WERI-Rb-1 (cell line): ENCODE data around the gene MRGPRE.

ENCODE experiments used
- DNase-seq: peaks from one replicate; pipeline ENCODE4 v3.0.0-alpha.2; 2020
- H3K27ac ChIP-seq: fragments of 250-450 bp; sonication (Bioruptor Pico); 2 replicates; pipeline ENCODE4 v1.5.1; 2020; ENCODE audit warnings: mild to moderate bottlenecking, moderate library complexity
- H3K27me3 ChIP-seq: fragments of 250-450 bp; sonication (Bioruptor Pico); 2 replicates; pipeline ENCODE4 v1.5.1; 2021; ENCODE audit warnings: mild to moderate bottlenecking, low read depth, moderate library complexity; ENCODE audit not compliant: insufficient read depth, severe bottlenecking
- H3K36me3 ChIP-seq: fragments of 250-450 bp; sonication (Bioruptor Pico); 2 replicates; pipeline ENCODE4 v1.5.1; 2020; ENCODE audit warnings: mild to moderate bottlenecking, moderate library complexity
- H3K4me3 ChIP-seq: 2 replicates; pipeline ENCODE4 v1.5.1; 2011; ENCODE audit warnings: low read depth, mild to moderate bottlenecking, control low read depth, low read length
- H3K9me3 ChIP-seq: fragments of 250-450 bp; sonication (Bioruptor Pico); 2 replicates; pipeline ENCODE4 v1.5.1; 2021; ENCODE audit warnings: mild to moderate bottlenecking, moderate library complexity; ENCODE audit not compliant: severe bottlenecking
- TF ChIP-seq, protein P1 (sequence below): IDR thresholded peaks from 2 replicates; pipeline ENCODE4 v1.5.1; 2011; ENCODE audit warnings: low read depth, mild to moderate bottlenecking, control low read depth, inconsistent platforms, low read length

MRGPRE gene

DNA sequence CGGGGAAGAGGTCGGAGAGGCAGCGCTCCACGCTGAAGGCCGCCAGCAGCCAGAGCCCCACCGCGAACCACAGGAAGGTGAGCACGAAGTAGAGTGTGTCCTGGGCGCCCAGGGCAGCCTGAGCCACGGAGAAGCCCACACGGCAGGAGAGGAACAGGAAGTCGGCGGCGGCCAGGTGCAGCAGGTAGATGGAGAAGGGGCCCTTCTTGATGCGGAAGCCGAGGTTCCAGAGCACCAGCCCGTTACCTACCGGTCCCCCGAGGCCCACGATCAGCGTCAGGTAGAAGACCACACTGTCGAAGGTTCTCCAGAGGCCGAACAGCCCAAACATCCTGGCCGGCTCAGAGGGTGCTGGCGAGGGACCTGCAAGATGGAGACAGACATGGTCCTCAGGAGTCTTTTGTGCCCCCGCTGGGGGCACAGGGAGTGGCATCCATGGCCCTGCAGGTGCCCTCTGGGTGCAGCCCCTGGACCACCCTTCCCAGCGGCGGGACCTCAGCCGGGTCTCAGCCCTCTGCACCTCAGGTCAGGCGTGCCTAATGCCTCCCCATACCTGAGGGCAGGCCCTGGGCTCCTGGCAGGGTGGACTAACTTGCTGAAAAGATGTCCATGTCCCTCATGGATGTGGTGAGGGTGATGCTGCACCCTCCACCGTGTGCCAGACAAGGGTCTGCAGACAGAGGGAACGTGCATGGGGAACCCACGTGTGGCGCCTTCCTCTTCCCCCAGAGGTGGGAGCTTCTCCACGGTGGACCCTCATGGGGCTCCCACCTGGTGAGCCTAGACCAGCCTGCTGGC is 13.5 kb downstream of the MRGPRE start, which contains the start of gene MRGPRG:
MRGPRG (minus strand) TSS at position 331 of the 798 bp plus-strand sequence; CDS start at position 331, 0 bp downstream.
- Histone ChIP-seq H3K27ac (no peak within 1 kb of the TSS), H3K27me3 (no peaks in the 10 kb centered on the region), H3K9me3 (no peaks in the 10 kb centered on the region), H3K4me3 (no peak within 1 kb of the TSS), H3K36me3 (no peaks in the 10 kb centered on the region)
- DNase-seq: no peak
- TF ChIP-seq, protein P1, sequence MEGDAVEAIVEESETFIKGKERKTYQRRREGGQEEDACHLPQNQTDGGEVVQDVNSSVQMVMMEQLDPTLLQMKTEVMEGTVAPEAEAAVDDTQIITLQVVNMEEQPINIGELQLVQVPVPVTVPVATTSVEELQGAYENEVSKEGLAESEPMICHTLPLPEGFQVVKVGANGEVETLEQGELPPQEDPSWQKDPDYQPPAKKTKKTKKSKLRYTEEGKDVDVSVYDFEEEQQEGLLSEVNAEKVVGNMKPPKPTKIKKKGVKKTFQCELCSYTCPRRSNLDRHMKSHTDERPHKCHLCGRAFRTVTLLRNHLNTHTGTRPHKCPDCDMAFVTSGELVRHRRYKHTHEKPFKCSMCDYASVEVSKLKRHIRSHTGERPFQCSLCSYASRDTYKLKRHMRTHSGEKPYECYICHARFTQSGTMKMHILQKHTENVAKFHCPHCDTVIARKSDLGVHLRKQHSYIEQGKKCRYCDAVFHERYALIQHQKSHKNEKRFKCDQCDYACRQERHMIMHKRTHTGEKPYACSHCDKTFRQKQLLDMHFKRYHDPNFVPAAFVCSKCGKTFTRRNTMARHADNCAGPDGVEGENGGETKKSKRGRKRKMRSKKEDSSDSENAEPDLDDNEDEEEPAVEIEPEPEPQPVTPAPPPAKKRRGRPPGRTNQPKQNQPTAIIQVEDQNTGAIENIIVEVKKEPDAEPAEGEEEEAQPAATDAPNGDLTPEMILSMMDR: no peak

DNA sequence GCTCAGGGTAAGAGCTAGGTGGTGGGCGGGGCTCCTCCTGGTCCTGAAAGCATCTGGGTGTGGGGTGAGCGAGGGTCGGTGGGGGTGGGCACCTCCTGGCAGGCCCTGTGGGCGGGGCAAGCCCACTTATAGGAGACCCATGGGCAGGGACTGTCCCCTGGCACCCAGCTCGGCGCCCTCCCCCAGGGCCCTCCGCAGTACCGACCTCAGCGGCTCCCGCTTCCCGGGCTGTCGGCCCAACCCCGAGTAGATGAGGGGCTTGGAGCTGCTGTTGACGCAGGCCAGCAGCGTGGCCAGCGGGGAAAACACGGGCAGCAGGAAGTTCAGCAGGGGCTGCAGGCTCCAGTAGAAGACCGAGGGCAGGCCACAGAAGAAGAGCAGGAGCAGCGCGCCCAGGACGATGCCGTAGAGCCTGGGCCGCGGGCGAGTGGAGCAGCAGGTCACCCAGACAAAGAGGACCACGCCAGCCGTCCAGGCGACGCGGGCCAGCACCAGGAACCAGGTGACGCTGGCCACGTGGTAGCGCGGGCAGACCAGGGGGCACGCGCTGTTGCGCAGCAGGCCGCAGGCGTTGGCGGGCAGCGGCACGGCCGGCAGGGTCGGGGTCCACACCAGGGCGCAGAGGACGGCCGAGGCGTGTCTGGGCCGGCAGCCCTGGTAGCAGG is 14.3 kb downstream of the MRGPRE start:
- no peak overlapping the region for H3K4me3 ChIP-seq
- H3K27me3 ChIP-seq: no peaks in the 10 kb centered on the region
- no peaks in the 10 kb centered on the region for H3K9me3 ChIP-seq
- DNase-seq: peak; percentile 7
- H3K27ac ChIP-seq: no peak overlapping the region
- TF ChIP-seq, protein P1: no peak
- no peaks in the 10 kb centered on the region for H3K36me3 ChIP-seq

DNA sequence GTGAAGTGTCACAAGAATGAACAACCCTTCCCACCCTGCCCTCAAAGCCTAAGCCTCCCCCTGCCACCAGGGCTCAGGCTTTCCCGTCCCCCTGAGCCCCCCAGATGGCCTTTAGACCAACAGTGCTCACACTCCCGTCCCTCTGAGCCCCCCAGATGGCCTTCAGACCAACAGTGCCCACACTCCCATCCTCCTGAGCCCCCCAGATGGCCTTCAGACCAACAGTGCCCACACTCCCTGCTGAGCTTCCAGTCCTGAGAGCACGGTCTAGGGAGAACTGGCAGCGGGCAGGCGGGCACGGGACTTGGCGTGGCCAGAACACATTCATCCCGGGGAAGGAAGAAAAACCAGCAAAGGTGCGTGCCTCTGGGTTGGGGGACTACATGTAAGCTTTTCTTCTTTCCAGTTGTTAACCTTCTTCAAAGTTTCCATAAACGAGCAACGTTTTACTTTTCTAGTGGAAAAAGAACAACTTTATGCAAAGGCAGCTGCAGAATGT is 16.1 kb downstream of the MRGPRE start:
- Histone ChIP-seq H3K36me3 (no peaks in the 10 kb centered on the region), H3K27ac (no peak overlapping the region), H3K9me3 (peaks cover 2% of the 10 kb centered on the region), H3K4me3 (no peak overlapping the region), H3K27me3 (no peaks in the 10 kb centered on the region)
- TF ChIP-seq, protein P1: no peak
- no peak for DNase-seq

DNA sequence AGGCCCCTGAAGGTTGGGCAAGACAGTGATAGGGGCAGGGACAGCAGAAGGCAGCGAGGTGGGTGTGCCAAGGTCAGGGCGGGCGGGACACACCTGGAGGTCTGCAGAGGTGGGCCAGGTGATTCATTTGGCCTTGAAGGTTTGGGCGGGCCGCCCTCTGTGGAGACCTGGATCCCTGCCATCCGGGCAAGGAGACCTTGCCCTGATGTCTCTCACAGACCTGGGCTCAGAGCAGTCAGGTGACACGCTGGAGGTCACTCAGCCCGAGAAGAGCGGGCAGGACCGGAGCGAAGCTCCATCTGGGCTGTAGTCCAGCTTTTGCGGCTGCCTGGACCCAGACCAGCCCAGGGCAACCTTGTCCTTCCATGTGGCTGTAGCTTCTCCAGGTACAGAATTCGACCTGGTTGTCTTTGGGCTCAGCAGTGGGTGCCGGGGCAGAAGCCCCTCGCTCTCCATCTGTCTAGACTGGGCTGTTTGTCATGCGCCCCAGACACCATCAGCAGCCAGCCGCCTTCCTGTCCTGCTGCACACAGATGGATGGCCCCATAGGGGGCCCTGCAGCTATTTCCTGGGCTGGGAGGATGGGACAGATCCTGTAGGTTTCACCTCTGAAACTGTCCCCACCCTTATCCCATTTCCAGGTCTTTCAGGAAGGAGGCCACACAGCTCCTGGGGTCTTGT is 16.7 kb downstream of the MRGPRE start:
- Histone ChIP-seq H3K27me3 (no peaks in the 10 kb centered on the region), H3K27ac (no peak overlapping the region), H3K36me3 (no peaks in the 10 kb centered on the region), H3K9me3 (peaks cover 3% of the 10 kb centered on the region), H3K4me3 (no peak overlapping the region)
- TF ChIP-seq, protein P1: 0 out of 2 replicates have a peak, but pooled peaks have one; percentile 3
- DNase-seq: peak; percentile 10

DNA sequence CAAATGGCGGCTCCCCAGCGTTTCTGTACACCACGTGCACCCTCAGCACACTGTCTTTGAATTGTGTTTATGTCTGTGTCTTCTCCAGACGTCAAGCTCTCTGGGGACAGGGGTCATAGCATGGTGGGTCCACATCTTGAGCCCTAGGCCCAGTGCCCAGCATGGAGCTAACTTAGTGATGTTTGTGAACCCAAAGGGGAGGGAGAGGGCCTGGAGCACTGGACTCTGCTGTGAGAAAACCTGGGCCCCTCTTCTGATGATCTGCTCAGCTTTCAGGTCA is 17.9 kb downstream of the MRGPRE start:
- no peak for DNase-seq
- Histone ChIP-seq H3K36me3 (no peaks in the 10 kb centered on the region), H3K9me3 (peaks cover 5% of the 10 kb centered on the region), H3K27ac (no peak overlapping the region), H3K27me3 (no peaks in the 10 kb centered on the region), H3K4me3 (no peak overlapping the region)
- TF ChIP-seq, protein P1: no peak
